H9 (cell line): ENCODE data around the gene WSCD2. TPM values are rescaled to one million over a fixed set of nuclear protein-coding genes. Genes with fewer than 3 reads are reported as not detected.

Source experiments
- DNase-seq: peaks from one replicate; pipeline ENCODE4 v3.0.0-alpha.2; 2017
- H2AFZ ChIP-seq: one replicate; pipeline ENCODE4 v1.6.1; 2013; ENCODE audit warnings: mild to moderate bottlenecking, low read length, control low read depth, moderate library complexity
- H2AK5ac ChIP-seq: 2 replicates; pipeline ENCODE4 v1.6.1; 2013; ENCODE audit warnings: low read length, control low read depth, mixed read lengths; ENCODE audit not compliant: insufficient read length
- H2BK120ac ChIP-seq: one replicate; pipeline ENCODE4 v1.6.1; 2013; ENCODE audit warnings: low read depth, mild to moderate bottlenecking, low read length, control low read depth, inconsistent platforms; ENCODE audit not compliant: poor library complexity, severe bottlenecking
- H2BK12ac ChIP-seq: 2 replicates; pipeline ENCODE4 v1.6.1; 2013; ENCODE audit warnings: low read length, control low read depth, mixed read lengths, low read depth; ENCODE audit not compliant: insufficient read length
- H2BK15ac ChIP-seq: 2 replicates; pipeline ENCODE4 v1.6.1; 2013; ENCODE audit warnings: low read depth, low read length, control low read depth
- H2BK20ac ChIP-seq: one replicate; pipeline ENCODE4 v1.6.1; 2013; ENCODE audit warnings: low read depth, mild to moderate bottlenecking, low read length, control low read depth, inconsistent platforms; ENCODE audit not compliant: poor library complexity, severe bottlenecking
- H2BK5ac ChIP-seq: 2 replicates; pipeline ENCODE4 v1.6.1; 2013; ENCODE audit warnings: low read length, control low read depth, mixed read lengths; ENCODE audit not compliant: insufficient read length
- H3K14ac ChIP-seq: 2 replicates; pipeline ENCODE4 v1.6.1; 2013; ENCODE audit warnings: low read length, control low read depth; ENCODE audit not compliant: insufficient read depth
- H3K18ac ChIP-seq: 2 replicates; pipeline ENCODE4 v1.6.1; 2013; ENCODE audit warnings: low read depth, mild to moderate bottlenecking, mixed read lengths, low read length, control low read depth; ENCODE audit not compliant: insufficient read length
- H3K23ac ChIP-seq: 2 replicates; pipeline ENCODE4 v1.6.1; 2013; ENCODE audit warnings: low read length, control low read depth, mixed read lengths, low read depth; ENCODE audit not compliant: insufficient read length
- H3K23me2 ChIP-seq: 2 replicates; pipeline ENCODE4 v1.6.1; 2013; ENCODE audit warnings: low read depth, mild to moderate bottlenecking, mixed read lengths, low read length, control low read depth; ENCODE audit not compliant: insufficient read length, poor library complexity, severe bottlenecking
- H3K27ac ChIP-seq: 2 replicates; pipeline ENCODE4 v1.5.1; 2013; ENCODE audit warnings: low read length, control low read depth, mixed read lengths, low read depth; ENCODE audit not compliant: insufficient read length
- H3K27me3 ChIP-seq: 2 replicates; pipeline ENCODE4 v1.6.1; 2013; ENCODE audit warnings: low read length, control low read depth, inconsistent platforms; ENCODE audit not compliant: insufficient read depth
- H3K4ac ChIP-seq: 2 replicates; pipeline ENCODE4 v1.6.1; 2013; ENCODE audit warnings: low read depth, mild to moderate bottlenecking, control low read depth, inconsistent platforms, low read length, moderate library complexity
- H3K4me1 ChIP-seq: 2 replicates; pipeline ENCODE4 v1.6.1; 2013; ENCODE audit warnings: low read length, control low read depth, inconsistent platforms; ENCODE audit not compliant: insufficient read depth
- H3K4me2 ChIP-seq: 2 replicates; pipeline ENCODE4 v1.6.1; 2013; ENCODE audit warnings: low read length, control low read depth, mixed read lengths; ENCODE audit not compliant: insufficient read length, insufficient read depth
- H3K56ac ChIP-seq: 2 replicates; pipeline ENCODE4 v1.6.1; 2013; ENCODE audit warnings: low read depth, mild to moderate bottlenecking, mixed read lengths, low read length, control low read depth; ENCODE audit not compliant: insufficient read length
- H3K79me1 ChIP-seq: 2 replicates; pipeline ENCODE4 v1.6.1; 2013; ENCODE audit warnings: low read depth, mild to moderate bottlenecking, moderate library complexity, low read length, control low read depth, inconsistent platforms; ENCODE audit not compliant: insufficient read depth, poor library complexity, severe bottlenecking
- H3K79me2 ChIP-seq: 2 replicates; pipeline ENCODE4 v1.6.1; 2013; ENCODE audit warnings: low read length, control low read depth, inconsistent platforms; ENCODE audit not compliant: insufficient read depth
- H3K9ac ChIP-seq: 2 replicates; pipeline ENCODE4 v1.6.1; 2013; ENCODE audit warnings: low read length, control low read depth, mixed read lengths; ENCODE audit not compliant: insufficient read length; ENCODE audit errors: extremely low read depth
- H3K9me3 ChIP-seq: one replicate; pipeline ENCODE4 v1.6.1; 2013; ENCODE audit warnings: low read depth, low read length, inconsistent platforms; ENCODE audit not compliant: control insufficient read depth
- H3T11ph ChIP-seq: one replicate; pipeline ENCODE4 v1.6.1; 2013; ENCODE audit warnings: mild to moderate bottlenecking, low read length, control low read depth, inconsistent platforms
- H4K20me1 ChIP-seq: one replicate; pipeline ENCODE4 v1.6.1; 2013; ENCODE audit not compliant: control insufficient read depth, insufficient read length, insufficient read depth
- H4K5ac ChIP-seq: 2 replicates; pipeline ENCODE4 v1.6.1; 2013; ENCODE audit warnings: low read depth, mild to moderate bottlenecking, mixed read lengths, low read length, control low read depth; ENCODE audit not compliant: insufficient read length
- H4K8ac ChIP-seq: replicated peaks from 2 replicates; pipeline ENCODE4 v1.6.1; 2013; ENCODE audit warnings: low read length, control low read depth, mixed read lengths, low read depth; ENCODE audit not compliant: insufficient read length
- H4K91ac ChIP-seq: 2 replicates; pipeline ENCODE4 v1.6.1; 2013; ENCODE audit warnings: low read depth, mild to moderate bottlenecking, moderate library complexity, mixed read lengths, low read length, control low read depth; ENCODE audit not compliant: insufficient read length
- H3K27ac Mint-ChIP-seq, 3 experiments: 2 replicates in 2 of 3; 3 replicates in 1 of 3; pipeline ENCODE4 v1.8.0; 2020 to 2021; ENCODE audit warnings: mixed read lengths in 3 of 3, mild to moderate bottlenecking in 1 of 3, moderate library complexity in 1 of 3
- H3K27me3 Mint-ChIP-seq: 2 replicates; pipeline ENCODE4 v1.8.0; 2021; ENCODE audit warnings: low read depth, mild to moderate bottlenecking, moderate library complexity, mixed read lengths
- H3K36me3 Mint-ChIP-seq, 3 experiments: 2 replicates in 2 of 3; 3 replicates in 1 of 3; pipeline ENCODE4 v1.8.0; 2020 to 2021; ENCODE audit warnings: low read depth in 3 of 3, mixed read lengths in 3 of 3; ENCODE audit not compliant: insufficient read depth in 1 of 3
- H3K4me1 Mint-ChIP-seq, 2 experiments: 2 replicates each; pipeline ENCODE4 v1.8.0; 2020; ENCODE audit warnings: mixed read lengths in 2 of 2
- H3K4me3 Mint-ChIP-seq, 2 experiments: 2 replicates in 1 of 2; 3 replicates in 1 of 2; pipeline ENCODE4 v1.8.0; 2020 to 2021; ENCODE audit warnings: mild to moderate bottlenecking in 2 of 2, mixed read lengths in 2 of 2, moderate library complexity in 1 of 2
- H3K9me3 Mint-ChIP-seq, 2 experiments: 2 replicates in 1 of 2; 3 replicates in 1 of 2; pipeline ENCODE4 v1.8.0; 2020; ENCODE audit warnings: mild to moderate bottlenecking in 2 of 2, mixed read lengths in 2 of 2, moderate library complexity in 1 of 2
- WGBS: extraction: QIAGEN DNeasy Blood & Tissue Kit; methylation state at CpG from one replicate; pipeline ENCODE4 v1.1.7; 2013; ENCODE audit warnings: missing lambda C conversion rate, low lambda C conversion rate, mixed read lengths; ENCODE audit not compliant: insufficient read length; ENCODE audit errors: extremely low coverage; 5-methylcytosine and 5-hydroxymethylcytosine counted together
- total RNA-seq: library from RNA; stranded (reverse); gene quantifications from 2 replicates; pipeline ENCODE4 v1.2.1, GENCODE V29; 2021
- TF ChIP-seq, protein P1 (sequence below): fragments of 200-600 bp; sonication (generic); conservative IDR thresholded peaks from 3 replicates; pipeline ENCODE4 v1.8.0; 2021; ENCODE audit warnings: antibody characterized with exemption, mild to moderate bottlenecking

WSCD2 gene
- total RNA-seq, 1 experiment from 2014 or later: 0.92 TPM

DNA sequence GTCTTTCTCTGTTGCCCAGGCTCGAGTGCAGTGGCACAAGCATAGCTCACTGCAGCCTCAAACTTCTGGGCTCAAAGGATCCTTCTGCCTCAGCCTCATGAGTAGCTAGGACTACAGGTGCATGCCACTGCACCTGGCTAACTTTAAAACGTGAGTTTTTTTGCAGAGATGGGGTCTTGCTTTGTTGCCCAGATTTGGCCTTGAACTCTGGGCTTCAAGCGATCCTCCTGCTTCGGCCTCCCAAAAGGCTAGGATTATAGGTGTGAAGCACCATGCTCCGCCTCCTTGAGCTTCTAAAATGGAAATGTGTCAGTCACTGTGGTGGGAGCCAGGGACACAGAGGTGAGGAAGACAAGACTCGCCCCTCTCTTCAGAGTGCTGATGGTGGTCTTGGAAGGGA lies 45.6 kb downstream of the WSCD2 start:
- Histone ChIP-seq H2BK5ac (no peak overlapping the region), H3K18ac (no peak overlapping the region), H2BK12ac (no peak overlapping the region), H3K23me2 (no peaks in the 10 kb centered on the region), H3K23ac (no peak overlapping the region), H3T11ph (no peak overlapping the region), H3K27ac (no peak overlapping the region), H3K9me3 (no peaks in the 10 kb centered on the region), H3K27me3 (no peaks in the 10 kb centered on the region), H3K56ac (no peak overlapping the region), H4K5ac (no peak overlapping the region), H3K14ac (no peak overlapping the region), H2AFZ (no peak overlapping the region), H3K79me2 (no peaks in the 10 kb centered on the region), H2AK5ac (no peak overlapping the region), H4K8ac (no peak overlapping the region), H3K79me1 (no peaks in the 10 kb centered on the region), H4K91ac (no peak overlapping the region), H2BK20ac (no peak overlapping the region), H3K4me2 (no peak overlapping the region), H3K4me1 (peaks cover 8% of the 10 kb centered on the region; the same call in 1 of the 2 replicates), H3K4ac (no peak overlapping the region), H2BK120ac (no peak overlapping the region), H3K9ac (no peak overlapping the region), H4K20me1 (no peaks in the 10 kb centered on the region), H2BK15ac (no peak overlapping the region)
- TF ChIP-seq, protein P1, sequence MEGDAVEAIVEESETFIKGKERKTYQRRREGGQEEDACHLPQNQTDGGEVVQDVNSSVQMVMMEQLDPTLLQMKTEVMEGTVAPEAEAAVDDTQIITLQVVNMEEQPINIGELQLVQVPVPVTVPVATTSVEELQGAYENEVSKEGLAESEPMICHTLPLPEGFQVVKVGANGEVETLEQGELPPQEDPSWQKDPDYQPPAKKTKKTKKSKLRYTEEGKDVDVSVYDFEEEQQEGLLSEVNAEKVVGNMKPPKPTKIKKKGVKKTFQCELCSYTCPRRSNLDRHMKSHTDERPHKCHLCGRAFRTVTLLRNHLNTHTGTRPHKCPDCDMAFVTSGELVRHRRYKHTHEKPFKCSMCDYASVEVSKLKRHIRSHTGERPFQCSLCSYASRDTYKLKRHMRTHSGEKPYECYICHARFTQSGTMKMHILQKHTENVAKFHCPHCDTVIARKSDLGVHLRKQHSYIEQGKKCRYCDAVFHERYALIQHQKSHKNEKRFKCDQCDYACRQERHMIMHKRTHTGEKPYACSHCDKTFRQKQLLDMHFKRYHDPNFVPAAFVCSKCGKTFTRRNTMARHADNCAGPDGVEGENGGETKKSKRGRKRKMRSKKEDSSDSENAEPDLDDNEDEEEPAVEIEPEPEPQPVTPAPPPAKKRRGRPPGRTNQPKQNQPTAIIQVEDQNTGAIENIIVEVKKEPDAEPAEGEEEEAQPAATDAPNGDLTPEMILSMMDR: no peak
- peaks cover 3 to 19% (median 5%) of the 10 kb centered on the region in 3 experiments; a peak in 5 of 7 replicates for H3K36me3 Mint-ChIP-seq
- H3K4me3 Mint-ChIP-seq: no peak overlapping the region
- peak overlapping the region in 2 of 3 experiments; percentile 64 to 94; a peak in 3 of 7 replicates for H3K27ac Mint-ChIP-seq
- no peaks in the 10 kb centered on the region; the same call in 1 of the 2 replicates for H3K27me3 Mint-ChIP-seq
- DNase-seq: no peak
- peaks cover 11 to 13% of the 10 kb centered on the region in 2 experiments; a peak in 4 of 5 replicates for H3K9me3 Mint-ChIP-seq
- no CpG with 5 or more reads among the region's 6 CpGs for WGBS
- peaks cover 38 to 54% of the 10 kb centered on the region in 2 experiments for H3K4me1 Mint-ChIP-seq
